Common myeloid progenitor, CD34-positive (primary cell): ENCODE measurements around the gene SERPINA12.

Source experiments
- CTCF ChIA-PET: fragments of 350-600 bp; sonication (Branson Sonifier 250); formaldehyde crosslinking; loops from one replicate; lab custom pipeline; 2021; ENCODE audit warnings: antibody characterized with exemption; lab: Charles Lee
- POLR2A ChIA-PET: fragments of 350-600 bp; sonication (Branson Sonifier 250); formaldehyde crosslinking; loops from one replicate; lab custom pipeline; 2021; ENCODE audit warnings: antibody characterized with exemption; lab: Charles Lee
- DNase-seq, 3 donors: peaks; one replicate each; pipeline versions ENCODE4 v3.0.0 to v3.0.0-alpha.2; 2013
- H3K27ac ChIP-seq, 2 experiments: 1 replicate in 1 of 2; 2 replicates in 1 of 2; pipeline ENCODE4 v1.7.0; 2013; ENCODE audit warnings: inconsistent platforms in 2 of 2, low read length in 2 of 2, mild to moderate bottlenecking in 2 of 2, low read depth in 1 of 2, moderate library complexity in 1 of 2; ENCODE audit not compliant: severe bottlenecking in 2 of 2, insufficient read depth in 1 of 2, poor library complexity in 1 of 2
- H3K27me3 ChIP-seq, 5 experiments: replicated peaks in 2 of 5; 1 replicate in 3 of 5; 2 replicates in 2 of 5; pipeline versions ENCODE4 v1.6.1 to v1.7.0; 2013; ENCODE audit warnings: low read length in 4 of 5, mild to moderate bottlenecking in 2 of 5, moderate library complexity in 2 of 5, inconsistent platforms in 1 of 5; ENCODE audit not compliant: insufficient read depth in 5 of 5, control insufficient read depth in 4 of 5
- H3K36me3 ChIP-seq, 4 experiments: 1 replicate in 2 of 4; 2 replicates in 2 of 4; pipeline versions ENCODE4 v1.6.1 to v1.7.0; 2013; ENCODE audit warnings: low read length in 3 of 4, control low read depth in 1 of 4, mild to moderate bottlenecking in 1 of 4; ENCODE audit not compliant: control insufficient read depth in 4 of 4, insufficient read depth in 4 of 4
- H3K4me1 ChIP-seq, 4 experiments: 1 replicate in 3 of 4; 2 replicates in 1 of 4; pipeline versions ENCODE4 v1.6.1 to v1.7.1; 2013; ENCODE audit warnings: low read length in 3 of 4, mild to moderate bottlenecking in 3 of 4, control low read depth in 1 of 4, inconsistent platforms in 1 of 4, moderate library complexity in 1 of 4; ENCODE audit not compliant: control insufficient read depth in 4 of 4, insufficient read depth in 4 of 4; ENCODE audit errors: control extremely low read depth in 1 of 4
- H3K4me3 ChIP-seq, 7 experiments: 1 replicate in 4 of 7; 2 replicates in 3 of 7; pipeline versions ENCODE4 v1.5.1 to v1.7.0; 2013; ENCODE audit warnings: mild to moderate bottlenecking in 7 of 7, low read length in 6 of 7, moderate library complexity in 6 of 7, inconsistent platforms in 2 of 7, low read depth in 2 of 7, control low read depth in 1 of 7; ENCODE audit not compliant: insufficient read depth in 4 of 7, control insufficient read depth in 1 of 7; ENCODE audit errors: extremely low read depth in 1 of 7
- H3K9me3 ChIP-seq, 5 experiments: 1 replicate in 4 of 5; 2 replicates in 1 of 5; pipeline versions ENCODE4 v1.6.1 to v1.7.1; 2013; ENCODE audit warnings: low read length in 4 of 5, mild to moderate bottlenecking in 2 of 5, inconsistent platforms in 1 of 5, low read depth in 1 of 5, moderate library complexity in 1 of 5; ENCODE audit not compliant: control insufficient read depth in 4 of 5, insufficient read depth in 2 of 5; ENCODE audit errors: control extremely low read depth in 1 of 5
- WGBS: methylation state at CpG from one replicate; pipeline ENCODE4 v1.1.5; 2013; ENCODE audit not compliant: insufficient coverage; 5-methylcytosine and 5-hydroxymethylcytosine counted together

The SERPINA12 gene

GRCh38 chr14:94542811-94543440 is 33.7 kb upstream of the SERPINA12 start:
- H3K9me3 ChIP-seq, result no peaks in the 10 kb centered on the region
- peaks cover 0 to 23% (median 0%) of the 10 kb centered on the region in 5 experiments for H3K27me3 ChIP-seq
- H3K36me3 ChIP-seq, result no peaks in the 10 kb centered on the region
- ChIA-PET POLR2A (no interaction called here), CTCF (no interaction called here)
- H3K27ac ChIP-seq, result no peak overlapping the region
- H3K4me3 ChIP-seq, result no peak overlapping the region
- 82% methylated on average over 7 of the region's 9 CpGs for WGBS
- no peak for DNase-seq
- no peaks in the 10 kb centered on the region for H3K4me1 ChIP-seq

GRCh38 chr14:94542111-94542810 is 33.0 kb upstream of the SERPINA12 start:
- no peaks in the 10 kb centered on the region for H3K36me3 ChIP-seq
- DNase-seq, result no peak
- H3K27ac ChIP-seq, result no peak overlapping the region
- H3K4me1 ChIP-seq, result no peaks in the 10 kb centered on the region
- ChIA-PET CTCF (interaction anchor here (1.4 kb wide), 1 partner anchor 16 kb away, joined by 5 read pairs; no protein-coding TSS in a partner anchor), POLR2A (no interaction called here)
- H3K4me3 ChIP-seq, result no peak overlapping the region
- peaks cover 0 to 23% (median 0%) of the 10 kb centered on the region in 5 experiments for H3K27me3 ChIP-seq
- WGBS, result 80% methylated on average over 10 of the region's 12 CpGs
- no peaks in the 10 kb centered on the region for H3K9me3 ChIP-seq

GRCh38 chr14:94541234-94541975 is 32.1 kb upstream of the SERPINA12 start:
- WGBS, result 90% methylated on average over 9 of the region's 9 CpGs
- ChIA-PET CTCF (interaction anchor here (1.0 to 1.4 kb wide), 2 partner anchors 9 to 16 kb away, joined by 3 to 5 read pairs; no protein-coding TSS in a partner anchor), POLR2A (no interaction called here)
- H3K27ac ChIP-seq, result no peak overlapping the region
- peaks cover 0 to 23% (median 0%) of the 10 kb centered on the region in 5 experiments for H3K27me3 ChIP-seq
- no peak overlapping the region for H3K4me3 ChIP-seq
- H3K9me3 ChIP-seq, result no peaks in the 10 kb centered on the region
- H3K4me1 ChIP-seq, result no peaks in the 10 kb centered on the region
- no peaks in the 10 kb centered on the region for H3K36me3 ChIP-seq
- no peak for DNase-seq

- 37% methylated on average over 10 of the region's 13 CpGs for WGBS
- Histone ChIP-seq H3K27ac (no peak overlapping the region), H3K27me3 (peaks cover 0 to 24% (median 0%) of the 10 kb centered on the region in 5 experiments), H3K4me3 (no peak overlapping the region), H3K4me1 (no peaks in the 10 kb centered on the region), H3K9me3 (no peaks in the 10 kb centered on the region), H3K36me3 (no peaks in the 10 kb centered on the region)
- POLR2A ChIA-PET, result no interaction called here
- CTCF ChIA-PET, result interaction anchor here (1.0 kb wide), 1 partner anchor 11 kb away, joined by 3 read pairs; no protein-coding TSS in a partner anchor
- DNase-seq, result no peak
Measured at GRCh38 chr14:94540031-94540794, 30.9 kb upstream of the SERPINA12 start.

DNA sequence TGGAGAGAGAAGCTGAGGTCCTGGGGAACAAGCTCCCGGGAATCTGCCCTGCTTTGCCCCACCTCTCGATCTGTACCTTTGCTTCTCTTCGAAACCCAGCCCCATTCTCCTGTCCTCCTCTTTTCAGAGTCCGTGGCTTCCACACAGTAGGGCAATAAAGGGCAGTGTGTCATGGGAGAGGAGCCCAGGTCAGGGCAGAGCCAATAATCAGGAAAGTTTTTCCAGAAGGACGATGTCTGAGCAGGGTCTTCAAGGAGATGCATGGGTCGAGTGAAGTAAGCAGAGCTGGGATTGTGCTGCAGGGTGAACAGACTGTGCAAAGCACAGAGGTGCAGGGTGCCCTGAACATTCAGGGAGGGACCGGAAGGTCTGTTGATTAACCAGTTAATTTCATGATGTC is 29.9 kb upstream of the SERPINA12 start:
- ChIA-PET POLR2A (no interaction called here), CTCF (interaction anchor here (0.6 to 1.3 kb wide), 3 partner anchors 10 to 427 kb away, joined by 3 to 5 read pairs (median 3); no protein-coding TSS in a partner anchor)
- WGBS, result 91% methylated on average over 6 of the region's 7 CpGs

DNA sequence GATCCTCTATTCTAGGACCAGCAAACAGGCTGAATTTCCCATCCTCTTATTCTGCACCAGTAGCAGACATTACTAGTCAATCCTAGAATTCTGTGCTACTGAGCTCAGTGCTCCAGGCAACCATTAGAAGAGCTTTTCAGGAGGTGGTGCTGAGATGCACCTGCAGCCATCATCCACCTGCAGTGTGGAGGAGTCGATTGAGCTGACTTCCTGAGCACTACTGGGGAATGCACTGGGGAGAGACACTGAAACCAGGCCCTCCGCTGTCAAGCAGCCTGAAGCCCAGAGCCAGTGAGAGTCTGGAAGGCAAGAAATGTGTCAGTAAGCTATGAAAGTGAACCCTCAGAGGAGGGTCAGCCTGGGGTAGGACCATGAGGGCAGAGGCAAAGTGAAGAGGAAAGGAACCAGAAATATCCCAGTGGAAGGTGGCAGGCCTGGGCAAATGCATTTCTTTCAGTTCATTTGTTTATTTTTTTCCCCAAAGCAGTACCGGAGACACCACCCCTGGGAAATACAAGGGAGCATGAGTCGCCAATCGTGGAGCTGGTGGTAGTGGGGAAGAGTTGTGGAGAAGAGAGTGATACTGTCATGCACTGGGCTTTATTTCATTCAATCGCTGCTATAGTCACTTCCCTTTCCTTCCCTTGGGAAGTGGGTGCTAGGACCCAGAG is 28.9 kb upstream of the SERPINA12 start:
- POLR2A ChIA-PET, result no interaction called here
- Histone ChIP-seq H3K27ac (no peak overlapping the region), H3K9me3 (peaks cover 0 to 3% (median 0%) of the 10 kb centered on the region in 5 experiments), H3K27me3 (peaks cover 0 to 28% (median 0%) of the 10 kb centered on the region in 5 experiments), H3K36me3 (no peaks in the 10 kb centered on the region), H3K4me1 (no peaks in the 10 kb centered on the region), H3K4me3 (no peak overlapping the region)
- no peak for DNase-seq
- WGBS, result 100% methylated on average over 2 of the region's 6 CpGs
- CTCF ChIA-PET, result interaction anchor here (0.8 to 1.3 kb wide), 2 partner anchors 11 to 12 kb away, joined by 3 to 5 read pairs; no protein-coding TSS in a partner anchor

More for the DNA sequence above, 29.9 kb upstream of the SERPINA12 start:
- Histone ChIP-seq H3K4me3 (no peak overlapping the region), H3K9me3 (no peaks in the 10 kb centered on the region), H3K27ac (no peak overlapping the region), H3K4me1 (no peaks in the 10 kb centered on the region), H3K36me3 (no peaks in the 10 kb centered on the region), H3K27me3 (peaks cover 0 to 23% (median 0%) of the 10 kb centered on the region in 5 experiments)
- no peak for DNase-seq
